ENCODE results near the gene CAMK1D. TPM values are rescaled to one million over a fixed set of nuclear protein-coding genes. Genes with fewer than 3 reads are reported as not detected.

CAMK1D gene
- total RNA-seq, 2 donors from 2014 or later: 4.8 to 14.5 TPM

- H3K9me3 ChIP-seq: no peaks in the 10 kb centered on the region
- no peaks in the 10 kb centered on the region for H3K36me3 ChIP-seq
- TF ChIP-seq POLR2AphosphoS5 (IDR thresholded peaks at IDR 0.05) (no peak), POLR2A (IDR thresholded peaks at IDR 0.05) (no peak), CTCF (IDR thresholded peaks at IDR 0.05) (no peak)
- H3K27me3 ChIP-seq (replicated peaks; ENCODE audit: insufficient read depth): no peaks in the 10 kb centered on the region
- 51% methylated on average over 4 of the region's 4 CpGs for WGBS
- no peaks in the 10 kb centered on the region for H3K4me1 ChIP-seq (replicated peaks)
- intact Hi-C loops (cut with DNase I): no loop called here
- no peak for DNase-seq (ENCODE audit: low spot score)
- H3K4me3 ChIP-seq: no peak overlapping the region
- peak overlapping the region in 1 of 2 donors; percentile 4 for H3K27ac ChIP-seq
These were observed 240.4 kb downstream of the CAMK1D start for GRCh38 chr10:12589791-12590190.

- Histone ChIP-seq H3K4me3 (no peak overlapping the region), H3K27me3 (replicated peaks; ENCODE audit: insufficient read depth) (no peaks in the 10 kb centered on the region), H3K9me3 (no peaks in the 10 kb centered on the region), H3K36me3 (no peaks in the 10 kb centered on the region), H3K27ac (no peak overlapping the region), H3K4me1 (replicated peaks) (no peaks in the 10 kb centered on the region)
- DNase-seq (ENCODE audit: low spot score): no peak
- intact Hi-C loops (cut with DNase I): no loop called here
- WGBS: 72% methylated on average over 17 of the region's 17 CpGs
- TF ChIP-seq POLR2A (IDR thresholded peaks at IDR 0.05): no peak
- TF ChIP-seq CTCF (IDR thresholded peaks at IDR 0.05): no peak
- TF ChIP-seq POLR2AphosphoS5 (IDR thresholded peaks at IDR 0.05): no peak
These were observed 241.6 kb downstream of the CAMK1D start for GRCh38 chr10:12590675-12591659.

- WGBS: 90% methylated on average over 5 of the region's 5 CpGs
- Histone ChIP-seq H3K36me3 (no peaks in the 10 kb centered on the region), H3K4me3 (no peak overlapping the region), H3K27ac (no peak overlapping the region), H3K27me3 (replicated peaks; ENCODE audit: insufficient read depth) (no peaks in the 10 kb centered on the region), H3K9me3 (no peaks in the 10 kb centered on the region), H3K4me1 (replicated peaks) (no peaks in the 10 kb centered on the region)
- no peak for DNase-seq (ENCODE audit: low spot score)
- intact Hi-C loops (cut with DNase I): no loop called here
- TF ChIP-seq POLR2A (IDR thresholded peaks at IDR 0.05) (no peak), POLR2AphosphoS5 (IDR thresholded peaks at IDR 0.05) (no peak), CTCF (IDR thresholded peaks at IDR 0.05) (no peak)
These were observed 243.6 kb downstream of the CAMK1D start for GRCh38 chr10:12592967-12593366.

GRCh38 chr10:12594448-12594944, 245.1 kb downstream of the CAMK1D start:
- TF ChIP-seq POLR2AphosphoS5 (IDR thresholded peaks at IDR 0.05) (no peak), POLR2A (IDR thresholded peaks at IDR 0.05) (no peak), CTCF (IDR thresholded peaks at IDR 0.05) (no peak)
- no peak for DNase-seq (ENCODE audit: low spot score)
- 60% methylated on average over 8 of the region's 8 CpGs for WGBS
- Histone ChIP-seq H3K27ac (no peak overlapping the region), H3K9me3 (no peaks in the 10 kb centered on the region), H3K36me3 (no peaks in the 10 kb centered on the region), H3K27me3 (replicated peaks; ENCODE audit: insufficient read depth) (no peaks in the 10 kb centered on the region), H3K4me1 (replicated peaks) (no peaks in the 10 kb centered on the region), H3K4me3 (no peak overlapping the region)
- intact Hi-C loops (cut with DNase I): no loop called here
